ENCODE results near the gene MID1.
A peak's percentile ranks its signal among the peaks of the same experiment; 100 is the strongest.

The MID1 gene

GRCh38 chrX:10492250-10492649 is 128.1 kb downstream of the MID1 start:
- Histone ChIP-seq H3K14ac (ENCODE audit: low read length in 2 of 2) (no peak overlapping the region), H3K4me1 (ENCODE audit: control insufficient read depth, insufficient read depth, low read depth, low read length) (no peaks in the 10 kb centered on the region)

GRCh38 chrX:10486373-10486772 is 134.0 kb downstream of the MID1 start:
- WGBS, result 100% methylated on average over 1 of the region's 3 CpGs

More at GRCh38 chrX:10492250-10492649, 128.1 kb downstream of the MID1 start:
- Histone ChIP-seq H2BK5ac (ENCODE audit: low read depth, low read length, poor library complexity, severe bottlenecking) (no peak overlapping the region), H3K4ac (ENCODE audit: low read depth in 1 of 2, low read length in 2 of 2) (no peak overlapping the region), H4K8ac (ENCODE audit: low read length) (no peak overlapping the region), H3K4me2 (ENCODE audit: low read length, poor library complexity, severe bottlenecking) (no peak overlapping the region), H3K36me3 (ENCODE audit: control insufficient read depth in 1 of 2, insufficient read depth in 2 of 2, low read depth in 1 of 2, low read length in 2 of 2) (peaks cover 0 to 2% of the 10 kb centered on the region in 2 experiments), H4K91ac (ENCODE audit: low read length) (no peak overlapping the region), H3K23ac (ENCODE audit: low read length in 2 of 2) (no peak overlapping the region), H2AK5ac (ENCODE audit: low read length, severe bottlenecking) (no peak overlapping the region), H3K4me3 (ENCODE audit: insufficient read depth in 1 of 2, low read depth in 1 of 2, low read length in 2 of 2) (no peak overlapping the region), H3K9me3 (ENCODE audit: control insufficient read depth, low read length) (no peaks in the 10 kb centered on the region), H2BK12ac (ENCODE audit: low read length in 2 of 2) (no peak overlapping the region), H2BK15ac (ENCODE audit: low read depth, poor library complexity, severe bottlenecking) (no peak overlapping the region), H3K18ac (ENCODE audit: low read depth in 1 of 2, low read length in 2 of 2) (no peak overlapping the region), H3K9ac (ENCODE audit: low read length) (no peak overlapping the region), H2BK120ac (ENCODE audit: low read depth, low read length) (no peak overlapping the region), H3K27me3 (ENCODE audit: control insufficient read depth in 1 of 2, insufficient read depth in 1 of 2, low read length in 2 of 2) (no peaks in the 10 kb centered on the region), H2AFZ (ENCODE audit: low read depth, low read length) (no peak overlapping the region), H3K27ac (ENCODE audit: low read length, poor library complexity, severe bottlenecking) (no peak overlapping the region), H3K79me1 (replicated peaks; ENCODE audit: low read length, poor library complexity, severe bottlenecking) (no peaks in the 10 kb centered on the region)
- no peak for DNase-seq

GRCh38 chrX:10485326-10485725 is 135.1 kb downstream of the MID1 start:
- Histone ChIP-seq H2BK5ac (ENCODE audit: low read depth, low read length, poor library complexity, severe bottlenecking) (no peak overlapping the region), H2BK12ac (ENCODE audit: low read length in 2 of 2) (no peak overlapping the region), H3K23ac (ENCODE audit: low read length in 2 of 2) (no peak overlapping the region), H3K36me3 (ENCODE audit: control insufficient read depth in 1 of 2, insufficient read depth in 2 of 2, low read depth in 1 of 2, low read length in 2 of 2) (no peaks in the 10 kb centered on the region), H3K18ac (ENCODE audit: low read depth in 1 of 2, low read length in 2 of 2) (no peak overlapping the region), H4K91ac (ENCODE audit: low read length) (no peak overlapping the region), H4K8ac (ENCODE audit: low read length) (no peak overlapping the region), H3K4ac (ENCODE audit: low read depth in 1 of 2, low read length in 2 of 2) (no peak overlapping the region), H3K9me3 (ENCODE audit: control insufficient read depth, low read length) (no peaks in the 10 kb centered on the region), H3K4me3 (ENCODE audit: insufficient read depth in 1 of 2, low read depth in 1 of 2, low read length in 2 of 2) (no peak overlapping the region), H3K79me1 (replicated peaks; ENCODE audit: low read length, poor library complexity, severe bottlenecking) (peaks cover 1% of the 10 kb centered on the region), H3K4me1 (ENCODE audit: control insufficient read depth, insufficient read depth, low read depth, low read length) (peaks cover 4% of the 10 kb centered on the region), H2BK15ac (ENCODE audit: low read depth, poor library complexity, severe bottlenecking) (no peak overlapping the region), H3K4me2 (ENCODE audit: low read length, poor library complexity, severe bottlenecking) (no peak overlapping the region), H3K27me3 (ENCODE audit: control insufficient read depth in 1 of 2, insufficient read depth in 1 of 2, low read length in 2 of 2) (no peaks in the 10 kb centered on the region), H3K9ac (ENCODE audit: low read length) (no peak overlapping the region), H2BK120ac (ENCODE audit: low read depth, low read length) (no peak overlapping the region), H3K14ac (ENCODE audit: low read length in 2 of 2) (no peak overlapping the region), H2AFZ (ENCODE audit: low read depth, low read length) (no peak overlapping the region), H2AK5ac (ENCODE audit: low read length, severe bottlenecking) (no peak overlapping the region), H3K27ac (ENCODE audit: low read length, poor library complexity, severe bottlenecking) (peak overlapping the region; percentile 58)
- no peak for DNase-seq
- whole genome bisulfite sequencing, result no CpG with 5 or more reads among the region's 3 CpGs

More at GRCh38 chrX:10486373-10486772, 134.0 kb downstream of the MID1 start:
- Histone ChIP-seq H2BK15ac (ENCODE audit: low read depth, poor library complexity, severe bottlenecking) (no peak overlapping the region), H2AK5ac (ENCODE audit: low read length, severe bottlenecking) (peak overlapping the region; percentile 85), H3K9me3 (ENCODE audit: control insufficient read depth, low read length) (no peaks in the 10 kb centered on the region), H4K91ac (ENCODE audit: low read length) (no peak overlapping the region), H3K18ac (ENCODE audit: low read depth in 1 of 2, low read length in 2 of 2) (peak overlapping the region in 1 of 2 experiments; percentile 21), H3K27ac (ENCODE audit: low read length, poor library complexity, severe bottlenecking) (peak overlapping the region; percentile 32), H2BK12ac (ENCODE audit: low read length in 2 of 2) (peak overlapping the region in 1 of 2 experiments; percentile 25), H4K8ac (ENCODE audit: low read length) (no peak overlapping the region), H3K4me1 (ENCODE audit: control insufficient read depth, insufficient read depth, low read depth, low read length) (peaks cover 4% of the 10 kb centered on the region), H2BK120ac (ENCODE audit: low read depth, low read length) (no peak overlapping the region), H3K14ac (ENCODE audit: low read length in 2 of 2) (no peak overlapping the region), H3K27me3 (ENCODE audit: control insufficient read depth in 1 of 2, insufficient read depth in 1 of 2, low read length in 2 of 2) (no peaks in the 10 kb centered on the region), H3K4ac (ENCODE audit: low read depth in 1 of 2, low read length in 2 of 2) (no peak overlapping the region), H3K23ac (ENCODE audit: low read length in 2 of 2) (no peak overlapping the region), H3K36me3 (ENCODE audit: control insufficient read depth in 1 of 2, insufficient read depth in 2 of 2, low read depth in 1 of 2, low read length in 2 of 2) (no peaks in the 10 kb centered on the region), H2BK5ac (ENCODE audit: low read depth, low read length, poor library complexity, severe bottlenecking) (no peak overlapping the region), H2AFZ (ENCODE audit: low read depth, low read length) (no peak overlapping the region), H3K4me2 (ENCODE audit: low read length, poor library complexity, severe bottlenecking) (no peak overlapping the region), H3K9ac (ENCODE audit: low read length) (peak overlapping the region; percentile 2), H3K79me1 (replicated peaks; ENCODE audit: low read length, poor library complexity, severe bottlenecking) (no peaks in the 10 kb centered on the region), H3K4me3 (ENCODE audit: insufficient read depth in 1 of 2, low read depth in 1 of 2, low read length in 2 of 2) (no peak overlapping the region)
- peak; percentile 59 for DNase-seq

- Histone ChIP-seq H3K14ac (ENCODE audit: low read length in 2 of 2) (no peak overlapping the region), H2BK12ac (ENCODE audit: low read length in 2 of 2) (no peak overlapping the region), H3K23ac (ENCODE audit: low read length in 2 of 2) (no peak overlapping the region), H3K27ac (ENCODE audit: low read length, poor library complexity, severe bottlenecking) (peak overlapping the region; percentile 58), H3K9me3 (ENCODE audit: control insufficient read depth, low read length) (no peaks in the 10 kb centered on the region), H2BK5ac (ENCODE audit: low read depth, low read length, poor library complexity, severe bottlenecking) (no peak overlapping the region), H3K4ac (ENCODE audit: low read depth in 1 of 2, low read length in 2 of 2) (no peak overlapping the region), H3K18ac (ENCODE audit: low read depth in 1 of 2, low read length in 2 of 2) (no peak overlapping the region), H4K91ac (ENCODE audit: low read length) (no peak overlapping the region), H3K4me2 (ENCODE audit: low read length, poor library complexity, severe bottlenecking) (no peak overlapping the region), H4K8ac (ENCODE audit: low read length) (no peak overlapping the region), H2AFZ (ENCODE audit: low read depth, low read length) (no peak overlapping the region), H3K4me1 (ENCODE audit: control insufficient read depth, insufficient read depth, low read depth, low read length) (peaks cover 4% of the 10 kb centered on the region), H3K79me1 (replicated peaks; ENCODE audit: low read length, poor library complexity, severe bottlenecking) (peaks cover 1% of the 10 kb centered on the region), H3K4me3 (ENCODE audit: insufficient read depth in 1 of 2, low read depth in 1 of 2, low read length in 2 of 2) (no peak overlapping the region), H3K9ac (ENCODE audit: low read length) (no peak overlapping the region), H3K36me3 (ENCODE audit: control insufficient read depth in 1 of 2, insufficient read depth in 2 of 2, low read depth in 1 of 2, low read length in 2 of 2) (no peaks in the 10 kb centered on the region), H2BK15ac (ENCODE audit: low read depth, poor library complexity, severe bottlenecking) (no peak overlapping the region), H2AK5ac (ENCODE audit: low read length, severe bottlenecking) (peak overlapping the region; percentile 42), H2BK120ac (ENCODE audit: low read depth, low read length) (no peak overlapping the region), H3K27me3 (ENCODE audit: control insufficient read depth in 1 of 2, insufficient read depth in 1 of 2, low read length in 2 of 2) (no peaks in the 10 kb centered on the region)
- DNase-seq, result no peak
- 86% methylated on average over 6 of the region's 7 CpGs for WGBS
These were observed 135.6 kb downstream of the MID1 start for GRCh38 chrX:10484683-10485247.

Measured in mesenchymal stem cell (in vitro differentiated cells and primary cell).